ENCODE data around the gene CLEC16A.
"Not testable (repeated sequence)": the region's sequence is repeated elsewhere in the genome, so short reads cannot be mapped to it uniquely, and the experiment has no call there.

Gene CLEC16A

DNA sequence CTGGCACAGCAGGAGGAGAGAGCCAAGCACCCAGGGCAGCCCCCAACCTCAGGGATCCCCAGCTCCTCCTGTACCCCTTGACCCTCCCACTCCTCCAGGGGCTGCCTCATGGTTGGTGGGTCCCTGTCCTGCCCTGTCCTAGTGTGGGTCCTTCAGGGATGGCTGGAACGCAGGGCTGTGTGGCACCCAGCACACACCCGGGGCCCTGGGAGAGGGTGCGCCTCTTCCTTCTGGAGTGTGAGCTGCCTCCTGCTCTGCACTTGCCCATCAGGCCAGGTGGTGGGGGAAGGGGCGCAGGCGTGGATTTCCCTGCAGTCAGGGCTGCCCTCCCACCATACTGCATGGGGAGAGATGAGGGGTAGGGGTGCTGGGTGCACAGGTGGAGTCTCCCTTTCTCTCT is 269.0 kb downstream of the CLEC16A start:
- H3K27me3 ChIP-seq (ENCODE audit: control insufficient read depth, insufficient read depth, low read length): no peaks in the 10 kb centered on the region
- no CpG with 5 or more reads among the region's 5 CpGs for WGBS (ENCODE audit: insufficient coverage, insufficient read length)
- no peaks in the 10 kb centered on the region for H3K36me3 ChIP-seq (ENCODE audit: control insufficient read depth, insufficient read depth, low read length)
- no peaks in the 10 kb centered on the region for H3K4me1 ChIP-seq (ENCODE audit: control insufficient read depth, insufficient read depth, low read length)
- no peak overlapping the region for H3K4me3 ChIP-seq (ENCODE audit: low read length)
- DNase-seq (ENCODE audit: low read depth, low spot score): no peak
- no peak overlapping the region for H3K27ac ChIP-seq (ENCODE audit: low read length)
- no peaks in the 10 kb centered on the region for H3K9me3 ChIP-seq (ENCODE audit: control insufficient read depth, insufficient read depth, low read length)

DNA sequence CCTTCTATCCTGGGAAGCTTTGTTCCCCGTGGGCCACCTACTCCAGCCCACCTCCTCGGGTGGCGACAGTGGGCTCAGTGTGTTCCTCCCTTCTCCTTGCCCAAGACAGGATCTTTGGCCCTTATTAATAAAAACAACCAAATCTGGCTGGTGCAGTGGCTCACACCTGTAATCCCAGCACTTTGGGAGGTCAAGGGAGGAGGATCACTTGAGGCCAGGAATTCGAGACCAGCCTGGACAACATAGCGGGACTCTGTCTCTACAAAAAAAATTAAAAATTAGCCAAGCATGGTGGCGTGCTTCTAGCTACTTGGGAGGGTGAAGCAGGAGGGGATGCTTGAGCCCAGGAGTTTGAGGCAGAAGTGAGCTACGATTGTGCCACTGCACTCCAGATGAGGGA is 269.4 kb downstream of the CLEC16A start:
- Histone ChIP-seq H3K27me3 (ENCODE audit: control insufficient read depth, insufficient read depth, low read length) (no peaks in the 10 kb centered on the region), H3K36me3 (ENCODE audit: control insufficient read depth, insufficient read depth, low read length) (no peaks in the 10 kb centered on the region), H3K9me3 (ENCODE audit: control insufficient read depth, insufficient read depth, low read length) (no peaks in the 10 kb centered on the region), H3K4me1 (ENCODE audit: control insufficient read depth, insufficient read depth, low read length) (no peaks in the 10 kb centered on the region), H3K4me3 (ENCODE audit: low read length) (no peak overlapping the region), H3K27ac (ENCODE audit: low read length) (no peak overlapping the region)
- no peak for DNase-seq (ENCODE audit: low read depth, low spot score)
- no CpG with 5 or more reads among the region's 7 CpGs for WGBS (ENCODE audit: insufficient coverage, insufficient read length)

DNA sequence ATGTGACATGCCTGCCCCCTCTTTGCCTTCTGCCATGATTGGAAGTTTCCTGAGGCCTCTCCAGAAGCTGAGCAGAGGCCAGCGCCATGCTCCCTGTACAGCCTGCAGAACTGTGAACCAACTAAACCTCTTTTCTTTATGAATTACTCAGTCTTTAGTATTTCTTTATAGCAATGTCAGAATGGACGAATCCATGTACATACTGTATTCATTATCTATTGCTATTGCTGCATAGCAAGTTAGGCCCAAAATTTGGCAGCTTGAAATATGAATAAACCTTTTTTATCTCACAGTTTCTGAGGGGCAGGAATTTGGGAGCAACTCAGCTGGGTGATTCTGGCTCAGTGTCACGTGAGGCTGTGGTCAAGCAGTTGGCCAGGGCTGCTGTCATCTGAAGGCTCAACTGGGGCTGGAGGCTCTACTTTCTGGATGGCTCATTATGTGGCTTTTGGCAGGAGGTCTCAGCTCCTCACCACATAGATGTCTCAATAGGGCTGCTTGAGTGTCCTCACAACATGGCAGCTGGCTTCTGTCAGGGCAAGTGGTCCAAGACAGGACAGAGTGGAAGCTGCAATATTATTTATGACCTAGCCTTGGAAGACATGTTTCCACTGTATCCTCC is 271.7 kb downstream of the CLEC16A start:
- no peak overlapping the region for H3K27ac ChIP-seq (ENCODE audit: low read length)
- H3K36me3 ChIP-seq (ENCODE audit: control insufficient read depth, insufficient read depth, low read length): no peaks in the 10 kb centered on the region
- no peak overlapping the region for H3K4me3 ChIP-seq (ENCODE audit: low read length)
- no peak for DNase-seq (ENCODE audit: low read depth, low spot score)
- no peaks in the 10 kb centered on the region for H3K27me3 ChIP-seq (ENCODE audit: control insufficient read depth, insufficient read depth, low read length)
- H3K4me1 ChIP-seq (ENCODE audit: control insufficient read depth, insufficient read depth, low read length): no peaks in the 10 kb centered on the region
- H3K9me3 ChIP-seq (ENCODE audit: control insufficient read depth, insufficient read depth, low read length): no peaks in the 10 kb centered on the region
- WGBS (ENCODE audit: insufficient coverage, insufficient read length): no CpG with 5 or more reads among the region's 3 CpGs

DNA sequence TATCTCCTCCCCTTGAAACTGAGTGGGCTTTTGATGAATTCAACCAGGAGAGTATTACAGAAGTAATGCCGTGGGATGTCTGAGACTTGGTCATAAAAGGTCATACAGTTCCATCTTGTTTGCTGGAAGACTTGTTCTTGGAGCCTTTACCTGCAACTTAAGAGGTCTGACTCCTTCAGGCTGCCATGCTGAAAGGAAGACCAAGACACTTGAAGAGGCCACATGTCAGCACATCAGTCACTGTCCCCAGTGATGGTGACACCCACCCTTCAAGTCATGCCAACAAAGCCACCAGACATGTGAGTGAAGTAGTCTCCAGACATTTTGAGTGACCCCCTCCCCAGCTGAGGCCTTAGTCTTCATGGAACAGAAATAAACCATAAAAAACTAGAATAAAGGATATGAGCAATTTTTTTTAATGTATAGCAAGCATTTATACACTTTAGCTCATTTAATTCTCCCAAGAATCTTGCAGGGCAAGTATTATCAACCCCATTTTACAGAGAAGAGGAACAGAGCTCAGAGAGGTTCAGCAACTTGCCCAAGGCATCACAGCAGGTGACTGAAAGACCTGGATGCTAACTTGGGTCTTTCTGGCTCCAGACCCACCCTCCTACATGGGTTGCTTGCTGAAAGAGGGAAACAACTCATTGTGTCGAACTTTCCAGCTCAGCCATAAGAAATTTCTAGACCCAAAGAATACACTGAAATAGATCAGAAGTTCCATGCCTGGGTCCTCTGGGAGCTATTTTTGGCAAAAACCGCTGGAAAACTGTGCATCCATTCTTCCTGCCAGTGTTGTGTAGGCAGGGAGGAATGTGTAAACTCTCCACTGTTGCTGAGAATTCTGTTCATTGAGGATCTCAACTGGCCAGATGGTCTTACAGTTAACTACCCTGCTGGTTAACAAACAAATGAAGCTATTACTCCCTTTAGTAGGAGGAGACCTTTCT is 273.6 kb downstream of the CLEC16A start:
- Histone ChIP-seq H3K9me3 (ENCODE audit: control insufficient read depth, insufficient read depth, low read length) (no peaks in the 10 kb centered on the region), H3K27ac (ENCODE audit: low read length) (no peak overlapping the region), H3K4me3 (ENCODE audit: low read length) (no peak overlapping the region), H3K36me3 (ENCODE audit: control insufficient read depth, insufficient read depth, low read length) (no peaks in the 10 kb centered on the region), H3K27me3 (ENCODE audit: control insufficient read depth, insufficient read depth, low read length) (no peaks in the 10 kb centered on the region), H3K4me1 (ENCODE audit: control insufficient read depth, insufficient read depth, low read length) (no peaks in the 10 kb centered on the region)
- WGBS (ENCODE audit: insufficient coverage, insufficient read length): no CpG with 5 or more reads among the region's 3 CpGs
- DNase-seq (ENCODE audit: low read depth, low spot score): no peak

DNA sequence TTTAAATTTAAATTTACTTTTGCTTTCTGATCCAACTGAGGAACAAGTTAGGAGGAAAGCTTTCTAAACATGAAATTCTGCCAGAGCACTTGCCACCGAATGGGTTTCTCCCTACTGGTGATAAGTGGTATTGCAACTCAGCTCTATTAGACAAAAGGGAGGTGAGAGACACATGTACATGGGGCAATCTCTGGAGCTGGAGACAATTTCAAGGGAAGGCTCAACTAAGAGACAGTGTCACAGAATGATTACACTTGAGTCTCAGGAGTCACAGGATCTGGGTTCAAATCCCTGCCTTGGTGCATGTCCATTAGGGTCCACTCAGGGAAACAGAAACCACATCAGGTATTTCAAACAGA is 274.2 kb downstream of the CLEC16A start:
- no peak overlapping the region for H3K27ac ChIP-seq (ENCODE audit: low read length)
- H3K27me3 ChIP-seq (ENCODE audit: control insufficient read depth, insufficient read depth, low read length): no peaks in the 10 kb centered on the region
- no peaks in the 10 kb centered on the region for H3K4me1 ChIP-seq (ENCODE audit: control insufficient read depth, insufficient read depth, low read length)
- no peaks in the 10 kb centered on the region for H3K9me3 ChIP-seq (ENCODE audit: control insufficient read depth, insufficient read depth, low read length)
- no peak for DNase-seq (ENCODE audit: low read depth, low spot score)
- H3K36me3 ChIP-seq (ENCODE audit: control insufficient read depth, insufficient read depth, low read length): no peaks in the 10 kb centered on the region
- H3K4me3 ChIP-seq (ENCODE audit: low read length): no peak overlapping the region
- no CpG with 5 or more reads among the region's 1 CpG for WGBS (ENCODE audit: insufficient coverage, insufficient read length)

DNA sequence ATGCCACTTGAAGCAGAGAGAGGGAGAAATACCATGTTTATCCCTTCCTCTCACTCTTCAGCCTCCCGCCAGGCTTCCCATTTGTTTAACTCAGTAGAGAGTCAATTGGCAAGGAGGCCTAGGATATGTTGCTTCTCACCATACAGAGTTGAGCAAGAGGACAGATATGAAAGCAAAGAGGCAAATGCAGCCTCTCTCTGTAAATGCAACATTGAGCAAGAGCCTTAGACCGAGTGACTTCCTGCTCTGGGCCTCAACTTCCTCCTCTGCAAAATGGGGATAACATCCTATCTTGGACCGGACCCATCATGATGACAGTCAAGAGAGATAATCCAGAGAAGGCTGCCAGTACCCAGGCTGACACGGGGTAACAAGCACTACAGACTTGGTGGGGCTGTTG is 274.8 kb downstream of the CLEC16A start:
- Histone ChIP-seq H3K9me3 (ENCODE audit: control insufficient read depth, insufficient read depth, low read length) (no peaks in the 10 kb centered on the region), H3K27ac (ENCODE audit: low read length) (no peak overlapping the region), H3K27me3 (ENCODE audit: control insufficient read depth, insufficient read depth, low read length) (no peaks in the 10 kb centered on the region), H3K4me1 (ENCODE audit: control insufficient read depth, insufficient read depth, low read length) (no peaks in the 10 kb centered on the region), H3K4me3 (ENCODE audit: low read length) (no peak overlapping the region), H3K36me3 (ENCODE audit: control insufficient read depth, insufficient read depth, low read length) (no peaks in the 10 kb centered on the region)
- no CpG with 5 or more reads among the region's 4 CpGs for WGBS (ENCODE audit: insufficient coverage, insufficient read length)
- no peak for DNase-seq (ENCODE audit: low read depth, low spot score)

DNA sequence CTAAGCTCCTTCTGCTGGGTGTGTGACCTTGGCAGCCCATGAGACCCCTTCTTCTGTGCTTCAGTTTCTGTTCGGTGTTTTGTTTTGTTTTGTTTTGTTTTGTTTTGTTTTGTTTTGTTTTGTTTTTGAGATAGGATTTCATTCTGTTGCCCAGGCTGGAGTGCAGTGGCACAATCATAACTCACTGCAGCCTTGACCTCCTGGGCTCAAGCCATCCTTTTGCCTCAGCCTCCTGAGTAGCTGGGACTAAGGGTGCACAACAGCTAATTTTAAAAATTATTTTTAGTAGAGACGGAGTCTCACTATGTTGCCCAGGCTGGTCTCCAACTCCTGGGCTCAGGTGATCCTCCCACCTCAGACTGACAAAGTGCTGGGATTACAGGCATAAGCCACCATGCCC is 276.1 kb downstream of the CLEC16A start:
- H3K27me3 ChIP-seq (ENCODE audit: control insufficient read depth, insufficient read depth, low read length); H3K36me3 ChIP-seq (ENCODE audit: control insufficient read depth, insufficient read depth, low read length); H3K4me3 ChIP-seq (ENCODE audit: low read length); DNase-seq (ENCODE audit: low read depth, low spot score); H3K4me1 ChIP-seq (ENCODE audit: control insufficient read depth, insufficient read depth, low read length); H3K9me3 ChIP-seq (ENCODE audit: control insufficient read depth, insufficient read depth, low read length); H3K27ac ChIP-seq (ENCODE audit: low read length): not testable (repeated sequence)
- WGBS (ENCODE audit: insufficient coverage, insufficient read length): no CpG with 5 or more reads among the region's 2 CpGs

DNA sequence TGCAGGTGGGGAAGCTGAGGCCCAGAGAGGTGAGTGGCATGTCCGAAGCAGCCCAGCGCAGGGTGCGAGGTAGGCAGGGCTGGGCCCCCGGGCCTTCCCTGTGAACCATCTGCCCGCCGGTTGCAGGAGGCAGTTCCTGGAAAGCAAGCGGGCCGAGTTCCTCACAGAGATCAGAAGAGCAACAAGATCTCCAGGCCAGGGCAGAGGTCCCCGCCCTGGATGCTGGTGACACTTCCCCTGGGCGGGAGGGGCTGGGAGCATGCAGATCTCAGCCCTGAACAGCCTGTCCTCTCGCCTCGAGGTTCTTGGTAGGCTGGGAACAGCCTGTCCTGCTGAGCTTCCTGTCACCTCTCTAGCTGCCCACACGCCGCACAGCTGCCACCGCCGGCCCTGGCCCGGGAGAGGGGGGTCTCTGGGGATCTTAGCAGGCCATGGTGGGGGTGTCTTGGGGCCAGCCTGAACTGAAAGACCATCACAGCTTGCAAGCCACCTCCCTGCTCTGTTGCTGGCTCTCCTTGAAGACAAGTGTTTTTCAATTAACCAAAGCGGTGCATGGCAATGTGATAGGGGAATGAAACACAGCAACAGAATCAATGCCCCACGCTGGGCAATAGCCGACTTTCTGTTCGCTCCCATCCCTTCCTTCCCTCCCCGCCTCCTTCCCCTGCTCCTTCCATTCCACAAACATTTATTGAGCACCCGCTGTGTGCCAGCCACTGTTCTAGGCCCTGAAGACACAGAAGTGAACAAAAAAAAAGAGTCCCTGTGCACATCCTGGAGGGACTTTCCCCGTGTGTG is 279.9 kb downstream of the CLEC16A start:
- no peak overlapping the region for H3K27ac ChIP-seq (ENCODE audit: low read length)
- no peak for DNase-seq (ENCODE audit: low read depth, low spot score)
- no peaks in the 10 kb centered on the region for H3K27me3 ChIP-seq (ENCODE audit: control insufficient read depth, insufficient read depth, low read length)
- no peaks in the 10 kb centered on the region for H3K36me3 ChIP-seq (ENCODE audit: control insufficient read depth, insufficient read depth, low read length)
- H3K9me3 ChIP-seq (ENCODE audit: control insufficient read depth, insufficient read depth, low read length): no peaks in the 10 kb centered on the region
- WGBS (ENCODE audit: insufficient coverage, insufficient read length): no CpG with 5 or more reads among the region's 24 CpGs
- H3K4me1 ChIP-seq (ENCODE audit: control insufficient read depth, insufficient read depth, low read length): no peaks in the 10 kb centered on the region
- H3K4me3 ChIP-seq (ENCODE audit: low read length): no peak overlapping the region

DNA sequence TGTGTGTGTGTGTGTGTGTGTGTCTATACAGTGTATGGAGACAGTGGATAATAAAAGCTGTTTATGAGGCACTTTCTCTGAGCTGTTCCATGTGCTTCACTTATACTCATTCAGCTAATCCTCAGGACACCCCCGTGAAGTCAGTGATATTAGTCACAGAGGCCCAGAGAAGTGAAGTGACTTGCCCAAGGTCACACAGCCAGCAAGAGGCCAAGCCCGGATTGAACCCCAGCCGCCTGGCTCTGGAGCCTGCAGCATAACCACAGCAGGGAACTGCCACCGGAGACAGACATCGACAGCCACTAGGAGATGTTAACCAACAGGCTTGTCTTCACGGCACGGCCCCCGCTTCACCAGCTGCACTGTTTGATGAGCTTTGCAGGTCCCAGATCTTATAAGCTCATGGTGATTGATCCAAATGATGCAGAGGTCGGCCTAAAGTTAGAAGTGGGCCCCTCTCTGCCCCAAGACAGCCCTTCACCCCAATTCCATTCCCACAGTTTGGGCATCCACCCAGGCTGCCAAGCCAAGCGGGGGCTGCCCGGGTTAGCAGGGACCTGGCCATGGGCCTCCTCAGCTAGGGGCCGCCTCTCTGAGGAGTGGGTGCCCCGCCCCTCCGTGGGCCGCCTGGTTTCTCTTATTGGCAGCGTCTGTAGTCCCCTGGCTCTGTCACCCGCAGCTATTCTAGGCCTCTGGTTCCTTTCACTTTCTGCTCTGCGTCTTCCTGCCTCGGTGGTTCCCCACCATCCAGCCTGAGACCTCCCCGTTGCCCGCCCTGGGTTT is 280.7 kb downstream of the CLEC16A start:
- Histone ChIP-seq H3K4me3 (ENCODE audit: low read length) (no peak overlapping the region), H3K36me3 (ENCODE audit: control insufficient read depth, insufficient read depth, low read length) (no peaks in the 10 kb centered on the region), H3K9me3 (ENCODE audit: control insufficient read depth, insufficient read depth, low read length) (no peaks in the 10 kb centered on the region), H3K27ac (ENCODE audit: low read length) (no peak overlapping the region), H3K27me3 (ENCODE audit: control insufficient read depth, insufficient read depth, low read length) (no peaks in the 10 kb centered on the region), H3K4me1 (ENCODE audit: control insufficient read depth, insufficient read depth, low read length) (no peaks in the 10 kb centered on the region)
- no CpG with 5 or more reads among the region's 21 CpGs for WGBS (ENCODE audit: insufficient coverage, insufficient read length)
- DNase-seq (ENCODE audit: low read depth, low spot score): no peak
